GM23248 (cell line): Measurements from ENCODE around the gene CCNC. TPM values are rescaled to one million over a fixed set of nuclear protein-coding genes. Genes with fewer than 3 reads are reported as not detected.

Experiments
- DNase-seq: peaks from one replicate; pipeline ENCODE4 v3.0.0-alpha.2; 2015
- H2AFZ ChIP-seq: fragments of 200-600 bp; sonication (generic); 2 replicates; pipeline ENCODE4 v1.6.1; 2016; ENCODE audit warnings: antibody characterized with exemption
- H3F3A ChIP-seq: fragments of 200-600 bp; sonication (generic); 2 replicates; pipeline ENCODE4 v1.6.1; 2016; ENCODE audit warnings: mild to moderate bottlenecking, antibody characterized with exemption, mixed run types; ENCODE audit not compliant: insufficient read depth
- H3K27ac ChIP-seq: fragments of 200-600 bp; sonication (generic); 2 replicates; pipeline ENCODE4 v1.5.1; 2016; ENCODE audit warnings: mild to moderate bottlenecking
- H3K27me3 ChIP-seq: fragments of 200-600 bp; sonication (generic); replicated peaks from 2 replicates; pipeline ENCODE4 v1.6.1; 2016; ENCODE audit warnings: mild to moderate bottlenecking; ENCODE audit not compliant: insufficient read depth
- H3K36me3 ChIP-seq: fragments of 200-600 bp; sonication (generic); 2 replicates; pipeline ENCODE4 v1.6.1; 2016; ENCODE audit warnings: low read depth, mild to moderate bottlenecking
- H3K4me1 ChIP-seq: fragments of 200-600 bp; sonication (generic); 2 replicates; pipeline ENCODE4 v1.6.1; 2016; ENCODE audit warnings: mild to moderate bottlenecking; ENCODE audit not compliant: insufficient read depth
- H3K4me2 ChIP-seq: fragments of 200-600 bp; sonication (generic); one replicate; pipeline ENCODE4 v1.6.1; 2016; ENCODE audit warnings: mild to moderate bottlenecking; ENCODE audit not compliant: unreplicated experiment
- H3K4me3 ChIP-seq: fragments of 200-600 bp; sonication (generic); 2 replicates; pipeline ENCODE4 v1.5.1; 2016; ENCODE audit warnings: mild to moderate bottlenecking
- H3K79me2 ChIP-seq: fragments of 200-600 bp; sonication (generic); 2 replicates; pipeline ENCODE4 v1.6.1; 2016; ENCODE audit warnings: mild to moderate bottlenecking; ENCODE audit not compliant: insufficient read depth
- H3K9ac ChIP-seq: fragments of 200-600 bp; sonication (generic); 2 replicates; pipeline ENCODE4 v1.6.1; 2016; ENCODE audit warnings: mild to moderate bottlenecking
- H3K9me2 ChIP-seq: fragments of 200-600 bp; sonication (generic); 2 replicates; pipeline ENCODE4 v1.6.1; 2016; ENCODE audit warnings: mixed run types, mild to moderate bottlenecking, moderate library complexity; ENCODE audit not compliant: insufficient read depth
- H3K9me3 ChIP-seq: fragments of 200-600 bp; sonication (generic); one replicate; pipeline ENCODE4 v1.6.1; 2017; ENCODE audit warnings: low read depth
- H4K20me1 ChIP-seq: fragments of 200-600 bp; sonication (generic); 2 replicates; pipeline ENCODE4 v1.6.0; 2016; ENCODE audit not compliant: insufficient read depth
- EZH2 ChIP-seq: fragments of 200-600 bp; sonication (generic); IDR thresholded peaks from 2 replicates; pipeline ENCODE4 v1.6.1; 2018; ENCODE audit warnings: antibody characterized with exemption, mild to moderate bottlenecking; ENCODE audit not compliant: insufficient read depth, poor library complexity, severe bottlenecking
- EZH2phosphoT487 ChIP-seq: fragments of 200-600 bp; sonication (generic); IDR thresholded peaks from 2 replicates; pipeline ENCODE4 v1.6.1; 2018; ENCODE audit warnings: antibody characterized with exemption, moderate library complexity, mild to moderate bottlenecking, low read depth; ENCODE audit not compliant: insufficient read depth
- WGBS, 2 experiments: methylation state at CpG; one replicate each; pipeline ENCODE4 v1.1.6; 2015 to 2017; ENCODE audit warnings: low lambda C conversion rate in 2 of 2, low coverage in 1 of 2; ENCODE audit errors: missing lambda C conversion rate in 2 of 2; 5-methylcytosine and 5-hydroxymethylcytosine counted together
- in situ Hi-C: fragments of 300-500 bp; cut with MboI; formaldehyde crosslinking; loops from 2 replicates; pipeline ENCODE4 v1.15.0; 2020
- polyA plus RNA-seq: library from polyadenylated mRNA; unstranded; fragments of >200 nt; fragmentation: Nextera tagmentation; extraction: Ambion mirVana; gene quantifications from 2 replicates; pipeline ENCODE4 v1.2.1, GENCODE V29; 2016
- total RNA-seq: library from RNA; depleted of rRNA; stranded (reverse); fragments of >200 nt; shearing (Covaris generic); gene quantifications from 2 replicates; pipeline ENCODE4 v1.2.3, GENCODE V29; 2014

The CCNC gene
- total and polyA plus RNA-seq, 2 experiments from 2014 or later: 53.9 to 78.5 TPM

DNA sequence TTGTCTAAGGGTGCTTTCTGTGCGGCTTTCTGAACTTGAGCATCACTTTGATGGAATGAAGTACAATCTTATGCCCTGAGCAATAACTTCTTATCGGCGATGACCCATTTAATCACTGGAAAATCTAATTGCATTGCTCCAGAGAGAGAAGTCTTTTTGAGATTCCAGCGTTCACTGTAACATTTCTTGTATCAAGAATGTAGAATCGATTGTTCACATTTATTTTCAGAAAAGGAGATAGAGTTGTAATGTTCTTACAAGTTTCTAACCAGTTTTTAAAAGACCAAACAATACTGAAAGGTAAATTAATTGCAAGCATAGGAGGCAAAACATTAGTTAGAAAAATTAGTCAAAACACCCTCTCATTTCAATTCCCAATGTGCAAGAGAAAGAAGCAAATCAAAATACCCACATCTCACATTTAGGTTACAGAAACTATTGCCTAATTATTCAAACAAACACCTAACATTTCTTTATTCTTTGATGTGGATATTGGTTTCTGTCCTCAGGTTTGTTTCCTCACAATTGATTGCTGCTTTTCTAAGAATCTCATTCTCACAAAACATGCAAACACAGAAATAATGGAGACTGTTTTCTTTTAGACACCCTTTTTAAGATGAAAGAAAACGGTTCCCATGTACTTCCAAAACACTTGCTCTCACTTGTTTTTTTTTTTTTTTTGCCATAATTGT is 23.4 kb upstream of the CCNC start:
- Histone ChIP-seq H3K4me2 (no peak overlapping the region), H3K79me2 (no peaks in the 10 kb centered on the region), H3K36me3 (no peaks in the 10 kb centered on the region), H3K27ac (no peak overlapping the region), H2AFZ (no peak overlapping the region), H3K27me3 (peaks cover 92% of the 10 kb centered on the region), H3F3A (no peaks in the 10 kb centered on the region), H3K9ac (no peak overlapping the region), H3K4me1 (no peaks in the 10 kb centered on the region), H3K9me3 (no peaks in the 10 kb centered on the region), H3K9me2 (no peaks in the 10 kb centered on the region), H4K20me1 (no peaks in the 10 kb centered on the region), H3K4me3 (no peak overlapping the region)
- TF ChIP-seq EZH2: peak; percentile 95
- no peak for TF ChIP-seq EZH2phosphoT487
- WGBS, 2 experiments: 14 to 23% methylated on average over 6 of the region's 6 CpGs
- DNase-seq: no peak
- in situ Hi-C loops: no loop called here

DNA sequence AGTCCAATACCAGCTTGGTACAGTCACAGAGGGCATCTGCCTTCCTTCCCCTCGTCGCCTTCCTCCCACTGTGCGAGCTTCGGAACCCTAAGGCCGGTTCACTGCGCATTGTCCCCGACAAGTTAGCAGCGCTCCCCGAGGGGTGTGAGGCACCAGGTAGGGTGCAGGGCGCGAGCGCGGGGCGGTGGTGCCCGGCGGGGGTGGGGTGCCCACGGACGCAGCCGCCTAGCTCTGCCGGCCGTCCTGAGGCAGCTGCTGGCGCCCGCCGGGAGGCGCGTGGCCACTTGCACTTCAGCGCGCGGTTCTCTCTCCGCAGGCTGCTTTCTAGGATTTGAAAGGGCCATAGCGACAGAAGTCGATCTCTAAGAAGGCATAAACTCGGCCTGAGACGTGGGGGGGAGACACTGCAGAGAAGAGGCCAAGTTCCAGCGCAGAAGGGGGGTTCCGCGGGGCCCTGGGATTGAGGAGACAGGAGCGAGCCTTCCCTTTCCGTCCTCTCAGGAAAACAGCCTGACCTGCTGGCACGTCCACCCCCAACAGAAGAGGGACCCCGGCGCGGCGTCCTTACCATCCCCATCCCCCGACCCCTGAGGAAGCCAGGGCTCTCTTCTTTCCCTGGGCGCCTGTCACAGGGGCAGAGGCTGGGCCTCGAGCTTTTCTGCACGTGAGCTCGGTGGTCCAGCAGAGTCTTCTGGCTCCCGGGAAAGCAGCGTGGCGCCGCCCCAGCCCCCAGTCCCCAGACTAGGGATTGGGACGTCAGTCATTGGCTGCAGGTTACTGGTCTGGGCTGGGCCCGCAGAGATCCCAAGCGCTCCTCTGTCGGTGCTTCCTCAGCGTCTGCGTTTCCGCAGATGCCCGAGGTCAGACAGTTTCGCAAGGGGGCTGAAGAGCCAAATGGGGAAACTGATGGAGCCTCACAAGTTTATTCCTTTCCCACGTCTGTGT is 22.5 kb upstream of the CCNC start:
- no peak overlapping the region for H3K4me3 ChIP-seq
- H3K9me3 ChIP-seq: no peaks in the 10 kb centered on the region
- no peak overlapping the region for H2AFZ ChIP-seq
- TF ChIP-seq EZH2 (no peak), EZH2phosphoT487 (no peak)
- H3K9ac ChIP-seq: no peak overlapping the region
- peaks cover 88% of the 10 kb centered on the region for H3K27me3 ChIP-seq
- in situ Hi-C loops: no loop called here
- H3K4me1 ChIP-seq: no peaks in the 10 kb centered on the region
- WGBS, 2 experiments: 10 to 11% methylated on average over 41 to 63 of the region's 63 CpGs
- no peaks in the 10 kb centered on the region for H3K9me2 ChIP-seq
- H3F3A ChIP-seq: no peaks in the 10 kb centered on the region
- no peaks in the 10 kb centered on the region for H4K20me1 ChIP-seq
- no peaks in the 10 kb centered on the region for H3K79me2 ChIP-seq
- DNase-seq: peak; percentile 43
- H3K36me3 ChIP-seq: no peaks in the 10 kb centered on the region
- peak overlapping the region; percentile 4 for H3K4me2 ChIP-seq
- no peak overlapping the region for H3K27ac ChIP-seq

DNA sequence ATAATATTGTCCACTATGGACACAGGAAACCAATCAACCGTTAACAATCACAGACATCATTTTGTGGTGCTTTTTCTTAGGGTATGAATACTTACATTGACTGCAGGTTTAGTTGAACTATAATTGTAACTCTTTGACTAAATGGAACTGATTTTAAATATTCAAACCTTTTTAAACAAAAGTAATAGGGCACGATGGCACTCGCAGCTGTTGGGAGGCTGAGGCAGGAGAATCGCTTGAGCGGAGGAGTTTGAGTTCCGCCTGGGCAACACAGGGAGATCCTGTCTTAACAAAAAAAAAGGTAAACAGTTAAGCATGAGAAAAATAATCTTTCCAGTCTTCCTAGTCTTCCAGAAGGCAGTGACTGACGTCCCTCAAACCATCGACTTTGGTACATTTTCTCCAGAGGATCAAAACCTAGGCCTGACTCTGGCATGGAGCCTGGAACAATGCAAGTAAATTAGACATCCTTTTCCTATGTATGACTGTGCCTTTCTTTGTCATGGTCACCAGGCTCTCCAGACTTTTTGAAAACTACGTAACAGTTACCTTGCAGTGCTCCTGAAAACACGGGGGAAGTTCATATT is 21.5 kb upstream of the CCNC start:
- WGBS, 2 experiments: 67 to 74% methylated on average over 9 to 10 of the region's 10 CpGs
- in situ Hi-C loops: no loop called here
- H3K36me3 ChIP-seq: no peaks in the 10 kb centered on the region

DNA sequence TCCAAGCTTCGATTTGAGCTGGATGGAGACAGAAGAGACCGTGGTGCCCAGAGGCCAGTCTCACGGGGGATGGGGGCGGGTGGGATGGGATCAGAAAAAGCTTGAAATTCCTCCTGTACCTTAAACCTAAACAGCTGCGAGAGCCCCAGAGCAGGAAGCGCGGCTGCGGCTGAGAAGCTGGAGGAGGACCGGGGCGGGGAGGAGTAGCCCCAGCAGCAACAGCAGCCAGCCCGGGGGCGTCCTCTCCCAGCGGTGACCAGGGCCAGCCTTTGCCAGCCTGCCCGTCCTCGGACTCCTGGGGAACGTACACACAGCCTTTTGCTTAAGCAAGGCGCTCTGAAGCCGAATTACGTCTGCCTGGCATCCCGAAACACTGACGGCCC is 20.8 kb upstream of the CCNC start:
- Histone ChIP-seq H3K27ac (no peak overlapping the region), H4K20me1 (no peaks in the 10 kb centered on the region), H3K27me3 (peaks cover 71% of the 10 kb centered on the region), H3K9me2 (no peaks in the 10 kb centered on the region), H3K4me1 (no peaks in the 10 kb centered on the region), H3F3A (0 out of 2 replicates have a peak, but pooled peaks cover 3% of the 10 kb centered on the region), H3K36me3 (no peaks in the 10 kb centered on the region), H3K4me3 (peak overlapping the region; percentile 76), H3K4me2 (peak overlapping the region; percentile 79), H2AFZ (peak overlapping the region; percentile 84), H3K9me3 (no peaks in the 10 kb centered on the region), H3K79me2 (no peaks in the 10 kb centered on the region), H3K9ac (no peak overlapping the region; the same call in 1 of the 2 replicates)
- in situ Hi-C loops: no loop called here
- 9 to 10% methylated on average over 20 to 21 of the region's 21 CpGs for WGBS, 2 experiments
- peak; percentile 52 for DNase-seq
- no peak for TF ChIP-seq EZH2phosphoT487

More for the DNA sequence above, 21.5 kb upstream of the CCNC start:
- Histone ChIP-seq H3K4me2 (no peak overlapping the region), H3K4me3 (no peak overlapping the region), H3K27me3 (peaks cover 78% of the 10 kb centered on the region), H3K79me2 (no peaks in the 10 kb centered on the region), H3K9me2 (no peaks in the 10 kb centered on the region), H3K27ac (no peak overlapping the region), H3F3A (0 out of 2 replicates have a peak, but pooled peaks cover under 1% of the 10 kb centered on the region), H2AFZ (no peak overlapping the region), H3K4me1 (no peaks in the 10 kb centered on the region), H3K9ac (no peak overlapping the region), H3K9me3 (no peaks in the 10 kb centered on the region), H4K20me1 (no peaks in the 10 kb centered on the region)
- no peak for DNase-seq
- TF ChIP-seq EZH2: no peak
- TF ChIP-seq EZH2phosphoT487: 0 out of 2 replicates have a peak, but pooled peaks have one; percentile 44
